ENCODE data around the gene ZDHHC6.

DNA sequence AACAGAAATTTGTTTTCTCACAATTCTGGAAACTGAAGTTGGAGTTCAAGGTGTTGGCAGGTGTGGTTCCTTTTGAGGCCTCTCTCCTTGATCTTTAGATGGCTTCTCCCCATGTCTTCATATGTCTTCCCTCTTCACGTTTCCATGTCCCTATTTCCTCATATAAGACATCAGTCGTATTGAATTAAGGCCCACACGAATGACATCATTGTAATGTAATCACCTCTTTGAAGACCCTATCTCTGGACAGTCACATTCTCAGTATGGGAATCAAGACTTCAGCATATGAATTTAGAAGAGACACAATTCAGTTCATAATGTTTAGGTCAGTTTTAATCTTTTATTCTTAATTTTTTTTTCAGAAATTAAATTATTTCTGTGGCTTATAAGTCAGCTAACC, 20.1 kb upstream of the ZDHHC6 start:
- no peak for TF ChIP-seq EZH2 (IDR thresholded peaks at IDR 0.05; ENCODE audit: insufficient read depth, low read length)
- TF ChIP-seq, protein P1, sequence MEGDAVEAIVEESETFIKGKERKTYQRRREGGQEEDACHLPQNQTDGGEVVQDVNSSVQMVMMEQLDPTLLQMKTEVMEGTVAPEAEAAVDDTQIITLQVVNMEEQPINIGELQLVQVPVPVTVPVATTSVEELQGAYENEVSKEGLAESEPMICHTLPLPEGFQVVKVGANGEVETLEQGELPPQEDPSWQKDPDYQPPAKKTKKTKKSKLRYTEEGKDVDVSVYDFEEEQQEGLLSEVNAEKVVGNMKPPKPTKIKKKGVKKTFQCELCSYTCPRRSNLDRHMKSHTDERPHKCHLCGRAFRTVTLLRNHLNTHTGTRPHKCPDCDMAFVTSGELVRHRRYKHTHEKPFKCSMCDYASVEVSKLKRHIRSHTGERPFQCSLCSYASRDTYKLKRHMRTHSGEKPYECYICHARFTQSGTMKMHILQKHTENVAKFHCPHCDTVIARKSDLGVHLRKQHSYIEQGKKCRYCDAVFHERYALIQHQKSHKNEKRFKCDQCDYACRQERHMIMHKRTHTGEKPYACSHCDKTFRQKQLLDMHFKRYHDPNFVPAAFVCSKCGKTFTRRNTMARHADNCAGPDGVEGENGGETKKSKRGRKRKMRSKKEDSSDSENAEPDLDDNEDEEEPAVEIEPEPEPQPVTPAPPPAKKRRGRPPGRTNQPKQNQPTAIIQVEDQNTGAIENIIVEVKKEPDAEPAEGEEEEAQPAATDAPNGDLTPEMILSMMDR (IDR thresholded peaks at IDR 0.05; ENCODE audit: insufficient read depth, low read depth, low read length) = no peak
